A673 (cell line): ENCODE data around the gene NRXN3. TPM values are rescaled to one million over a fixed set of nuclear protein-coding genes. Genes with fewer than 3 reads are reported as not detected.

Source experiments
- BruUV-seq: library from RNA; stranded (reverse); fragments of 400-500 nt; replicated peaks from 2 replicates; lab custom pipeline; 2021; lab: Mats Ljungman, UMichigan
- CTCF ChIA-PET: fragments of 300-600 bp; sonication (Branson Sonifier 250); formaldehyde crosslinking; loops from one replicate; lab custom pipeline; 2022; ENCODE audit warnings: antibody characterized with exemption; lab: Charles Lee
- POLR2A ChIA-PET: fragments of 300-600 bp; sonication (Branson Sonifier 250); formaldehyde crosslinking; loops from one replicate; lab custom pipeline; 2022; ENCODE audit warnings: antibody characterized with exemption; ENCODE audit not compliant: low non-redundant PET; lab: Charles Lee
- DNase-seq: peaks from one replicate; pipeline ENCODE4 v3.0.0-alpha.2; 2015; ENCODE audit warnings: low spot score
- H3K27ac ChIP-seq: fragments of 200-600 bp; sonication (generic); 2 replicates; pipeline ENCODE4 v1.5.1; 2016; ENCODE audit warnings: mixed run types, low read depth, mild to moderate bottlenecking, mixed read lengths, antibody characterized with exemption, low read length; ENCODE audit not compliant: poor library complexity, severe bottlenecking
- H3K27me3 ChIP-seq: fragments of 200-600 bp; sonication (generic); replicated peaks from 2 replicates; pipeline ENCODE4 v1.6.1; 2017; ENCODE audit warnings: mixed run types, low read depth, mild to moderate bottlenecking, mixed read lengths, antibody characterized with exemption, low read length; ENCODE audit not compliant: insufficient read depth, poor library complexity
- H3K36me3 ChIP-seq: fragments of 200-600 bp; sonication (generic); 2 replicates; pipeline ENCODE4 v1.6.1; 2016; ENCODE audit warnings: mixed run types, mild to moderate bottlenecking, mixed read lengths, antibody characterized with exemption, low read length; ENCODE audit not compliant: insufficient read depth, poor library complexity, severe bottlenecking
- H3K4me1 ChIP-seq: fragments of 200-600 bp; sonication (generic); 2 replicates; pipeline ENCODE4 v1.6.1; 2017; ENCODE audit warnings: mixed run types, mild to moderate bottlenecking, mixed read lengths, antibody characterized with exemption, low read length; ENCODE audit not compliant: insufficient read depth, poor library complexity, severe bottlenecking
- H3K4me3 ChIP-seq: fragments of 200-600 bp; sonication (generic); 2 replicates; pipeline ENCODE4 v1.5.1; 2016; ENCODE audit warnings: low read depth, mixed run types, mild to moderate bottlenecking, mixed read lengths, low read length; ENCODE audit not compliant: poor library complexity, severe bottlenecking
- H3K9me3 ChIP-seq: fragments of 200-600 bp; sonication (generic); 2 replicates; pipeline ENCODE4 v1.6.1; 2016; ENCODE audit warnings: mixed run types, low read depth, mild to moderate bottlenecking, mixed read lengths, antibody characterized with exemption, low read length; ENCODE audit not compliant: poor library complexity, severe bottlenecking
- CTCF ChIP-seq: fragments of 300-800, 200-600 bp; sonication (generic); conservative IDR thresholded peaks from 2 replicates; pipeline ENCODE4 v1.5.1; 2017; ENCODE audit warnings: low read depth, mild to moderate bottlenecking, antibody characterized with exemption, low read length, moderate library complexity, mixed read lengths
- EZH2 ChIP-seq: fragments of 200-600 bp; sonication (generic); IDR thresholded peaks from 2 replicates; pipeline ENCODE4 v1.6.1; 2017; ENCODE audit warnings: borderline replicate concordance, low read depth, mild to moderate bottlenecking, mixed read lengths, antibody characterized with exemption, low read length; ENCODE audit not compliant: poor library complexity, severe bottlenecking
- intact Hi-C: fragments of 100-400 bp; cut with micrococcal nuclease; formaldehyde crosslinking; loops from one replicate; pipeline ENCODE4 v1.10.0; 2022; ENCODE audit not compliant: unreplicated experiment
- total RNA-seq: library from RNA; stranded (reverse); gene quantifications from 2 replicates; pipeline ENCODE4 v1.2.3, GENCODE V29; 2021

The NRXN3 gene
- total RNA-seq, 1 experiment from 2014 or later = 0.21 TPM

GRCh38 chr14:78788467-78789360 lies 618.5 kb downstream of the NRXN3 start:
- CTCF ChIA-PET = no interaction called here
- no peak for DNase-seq
- intact Hi-C loops = no loop called here
- BruUV-seq = no TSS peak
- no peaks in the 10 kb centered on the region for H3K9me3 ChIP-seq
- no peaks in the 10 kb centered on the region for H3K4me1 ChIP-seq
- H3K27me3 ChIP-seq = no peaks in the 10 kb centered on the region
- TF ChIP-seq CTCF = no peak
- no peak for TF ChIP-seq EZH2
- no peaks in the 10 kb centered on the region for H3K36me3 ChIP-seq
- H3K4me3 ChIP-seq = no peak overlapping the region
- POLR2A ChIA-PET = no interaction called here
- no peak overlapping the region for H3K27ac ChIP-seq

DNA sequence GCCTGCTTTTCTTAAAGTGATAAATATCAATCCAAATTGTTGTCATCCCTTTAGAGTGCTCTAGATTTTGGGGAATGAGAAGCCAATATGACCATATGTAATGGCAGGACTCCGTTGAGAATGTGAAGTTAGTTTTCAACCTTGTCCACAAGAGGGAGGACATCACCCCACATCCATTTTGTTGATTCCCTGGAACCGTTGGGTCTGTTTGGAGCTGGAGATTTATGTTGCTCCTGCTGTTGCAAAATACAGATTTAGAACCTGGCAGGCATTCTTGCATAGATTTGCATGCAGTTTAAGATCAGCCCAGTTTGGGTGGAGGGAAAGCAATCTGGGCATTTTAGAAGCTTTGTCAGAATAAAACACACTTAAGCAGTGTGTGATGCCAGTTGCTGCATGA lies 620.1 kb downstream of the NRXN3 start:
- no peaks in the 10 kb centered on the region for H3K36me3 ChIP-seq
- H3K4me3 ChIP-seq = no peak overlapping the region
- intact Hi-C loops = no loop called here
- CTCF ChIA-PET = no interaction called here
- DNase-seq = peak; percentile 3
- H3K27ac ChIP-seq = no peak overlapping the region
- TF ChIP-seq EZH2 (no peak), CTCF (peak; percentile 38)
- H3K4me1 ChIP-seq = no peaks in the 10 kb centered on the region
- BruUV-seq = no TSS peak
- H3K27me3 ChIP-seq = no peaks in the 10 kb centered on the region
- POLR2A ChIA-PET = no interaction called here
- H3K9me3 ChIP-seq = no peaks in the 10 kb centered on the region

DNA sequence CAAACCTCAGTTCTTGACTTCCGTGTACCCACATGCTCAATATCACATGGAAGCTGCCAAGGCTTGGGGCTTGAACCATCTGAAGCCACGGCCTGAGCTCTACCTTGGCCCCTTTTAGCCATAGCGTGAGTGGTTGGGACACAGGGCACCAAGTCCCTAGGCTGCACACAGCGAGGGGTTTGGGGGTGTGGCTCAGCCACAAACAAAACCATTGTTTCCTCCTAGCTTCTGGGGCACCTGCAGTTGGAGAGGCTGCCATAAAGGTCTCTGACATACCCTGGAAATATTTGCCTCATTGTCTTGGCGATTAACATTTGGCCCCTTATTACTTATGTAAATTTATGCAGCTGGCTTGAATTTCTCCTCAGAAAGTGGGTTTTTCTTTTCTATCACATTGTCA lies 628.6 kb downstream of the NRXN3 start:
- H3K9me3 ChIP-seq = no peaks in the 10 kb centered on the region
- H3K36me3 ChIP-seq = no peaks in the 10 kb centered on the region
- POLR2A ChIA-PET = no interaction called here
- CTCF ChIA-PET = no interaction called here
- BruUV-seq = no TSS peak
- DNase-seq = no peak
- no peak overlapping the region for H3K4me3 ChIP-seq
- H3K27me3 ChIP-seq = peaks cover 6% of the 10 kb centered on the region
- TF ChIP-seq EZH2 (no peak), CTCF (no peak)
- H3K27ac ChIP-seq = no peak overlapping the region
- intact Hi-C loops = no loop called here
- no peaks in the 10 kb centered on the region for H3K4me1 ChIP-seq
